ENCODE data around the gene CLIP1.

DNA sequence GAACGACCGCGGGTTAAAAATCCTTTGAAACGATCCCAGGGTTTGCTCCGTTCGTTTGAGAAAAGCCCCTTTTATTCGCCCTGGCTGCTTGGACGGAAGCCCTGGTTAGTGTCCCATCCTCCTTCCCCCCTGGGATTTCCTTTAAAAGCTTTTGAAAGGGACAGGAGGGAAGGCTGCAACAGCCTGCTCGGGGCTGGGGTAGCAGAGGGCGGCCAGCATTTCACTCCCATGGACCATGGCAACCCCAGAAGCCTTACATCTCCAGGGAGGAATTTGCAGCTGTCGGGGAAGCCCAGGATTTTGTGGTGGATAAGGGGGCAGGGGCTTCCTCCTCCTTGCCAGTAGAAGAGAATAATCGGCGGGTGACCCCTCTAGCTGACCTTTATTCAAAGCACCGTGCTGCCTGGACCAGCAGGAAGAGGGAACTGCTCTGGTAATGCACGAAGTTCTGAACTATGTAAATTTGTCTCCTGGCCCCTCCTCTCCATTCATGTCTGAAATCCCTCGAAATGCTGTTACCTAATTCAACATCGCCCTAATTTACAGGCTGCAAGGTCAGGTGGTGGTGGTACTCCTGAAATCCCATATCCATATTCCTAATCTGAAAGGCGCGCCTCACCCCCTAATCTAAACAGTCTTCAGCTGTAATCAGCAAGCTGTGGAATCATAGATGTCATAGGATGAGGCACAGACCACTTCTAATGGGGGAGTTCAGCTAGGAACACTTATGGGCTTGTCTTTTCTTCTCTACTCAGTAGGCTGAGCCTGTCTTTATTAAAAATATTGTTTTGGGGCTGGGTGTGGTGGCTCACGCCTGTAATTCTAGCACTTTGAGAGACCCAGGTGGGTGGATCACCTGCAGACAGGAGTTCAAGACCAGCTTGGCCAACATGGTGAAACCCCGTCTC lies 1.0 kb upstream of the CLIP1 start:
- TF ChIP-seq EZH2 (IDR thresholded peaks at IDR 0.05) = no peak
- TF ChIP-seq, protein P1, sequence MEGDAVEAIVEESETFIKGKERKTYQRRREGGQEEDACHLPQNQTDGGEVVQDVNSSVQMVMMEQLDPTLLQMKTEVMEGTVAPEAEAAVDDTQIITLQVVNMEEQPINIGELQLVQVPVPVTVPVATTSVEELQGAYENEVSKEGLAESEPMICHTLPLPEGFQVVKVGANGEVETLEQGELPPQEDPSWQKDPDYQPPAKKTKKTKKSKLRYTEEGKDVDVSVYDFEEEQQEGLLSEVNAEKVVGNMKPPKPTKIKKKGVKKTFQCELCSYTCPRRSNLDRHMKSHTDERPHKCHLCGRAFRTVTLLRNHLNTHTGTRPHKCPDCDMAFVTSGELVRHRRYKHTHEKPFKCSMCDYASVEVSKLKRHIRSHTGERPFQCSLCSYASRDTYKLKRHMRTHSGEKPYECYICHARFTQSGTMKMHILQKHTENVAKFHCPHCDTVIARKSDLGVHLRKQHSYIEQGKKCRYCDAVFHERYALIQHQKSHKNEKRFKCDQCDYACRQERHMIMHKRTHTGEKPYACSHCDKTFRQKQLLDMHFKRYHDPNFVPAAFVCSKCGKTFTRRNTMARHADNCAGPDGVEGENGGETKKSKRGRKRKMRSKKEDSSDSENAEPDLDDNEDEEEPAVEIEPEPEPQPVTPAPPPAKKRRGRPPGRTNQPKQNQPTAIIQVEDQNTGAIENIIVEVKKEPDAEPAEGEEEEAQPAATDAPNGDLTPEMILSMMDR (IDR thresholded peaks at IDR 0.05 in 2 of 3, conservative IDR thresholded peaks at IDR 0.05 in 1 of 3; ENCODE audit: borderline replicate concordance in 1 of 3, insufficient read depth in 1 of 3, low read depth in 2 of 3, low read length in 2 of 3) = no peak
- no peak for TF ChIP-seq JUND (IDR thresholded peaks at IDR 0.05)
- no peak for TF ChIP-seq CBX3 (IDR thresholded peaks at IDR 0.05; ENCODE audit: low read depth)
- no peak for TF ChIP-seq EGR1 (IDR thresholded peaks at IDR 0.05; ENCODE audit: low read depth)
- TF ChIP-seq CEBPB (IDR thresholded peaks at IDR 0.05; ENCODE audit: low read depth) = no peak
- no peak for TF ChIP-seq POLR2A (IDR thresholded peaks at IDR 0.05; ENCODE audit: borderline replicate concordance, extremely low read depth, insufficient read depth, insufficient read length)
- no peak for TF ChIP-seq TCF7L2 (IDR thresholded peaks at IDR 0.05; ENCODE audit: borderline replicate concordance, extremely low read depth, insufficient read depth, insufficient read length)
- no peak for TF ChIP-seq MAX (IDR thresholded peaks at IDR 0.05)
- TF ChIP-seq FOSL1 (IDR thresholded peaks at IDR 0.05; ENCODE audit: low read depth) = no peak
- TF ChIP-seq RAD21 (IDR thresholded peaks at IDR 0.05; ENCODE audit: low read depth) = no peak
- TF ChIP-seq POLR2AphosphoS5 (IDR thresholded peaks at IDR 0.05; ENCODE audit: low read depth, low read length) = no peak; the same call in 1 of the 2 replicates

Data from HCT116 (cell line).